CD8-positive, alpha-beta memory T cell (primary cell): ENCODE data around the gene RIOK3. TPM values are rescaled to one million over a fixed set of nuclear protein-coding genes. Genes with fewer than 3 reads are reported as not detected.
A peak's percentile ranks its signal among the peaks of the same experiment; 100 is the strongest.

Source experiments
- CTCF ChIA-PET: fragments of 350-600 bp; sonication (Branson Sonifier 250); formaldehyde crosslinking; loops from one replicate; lab custom pipeline; 2021; ENCODE audit warnings: antibody characterized with exemption; lab: Charles Lee
- POLR2A ChIA-PET: fragments of 350-600 bp; sonication (Branson Sonifier 250); formaldehyde crosslinking; loops from one replicate; lab custom pipeline; 2021; ENCODE audit warnings: antibody characterized with exemption; lab: Charles Lee
- DNase-seq, 5 donors: peaks; one replicate each; pipeline versions ENCODE4 v3.0.0 to v3.0.0-alpha.2; 2020 to 2022; ENCODE audit warnings: mixed read lengths in 1 of 5
- H3K27ac ChIP-seq: one replicate; pipeline ENCODE4 v1.7.0; 2013; ENCODE audit warnings: low read depth, mild to moderate bottlenecking, low read length, moderate library complexity
- H3K27me3 ChIP-seq: 2 replicates; pipeline ENCODE4 v1.7.0; 2013; ENCODE audit warnings: low read length, mild to moderate bottlenecking; ENCODE audit not compliant: insufficient read depth, poor library complexity, severe bottlenecking
- H3K36me3 ChIP-seq: 2 replicates; pipeline ENCODE4 v1.7.0; 2013; ENCODE audit warnings: mild to moderate bottlenecking, low read length, moderate library complexity; ENCODE audit not compliant: insufficient read depth
- H3K4me1 ChIP-seq: 2 replicates; pipeline ENCODE4 v1.7.0; 2013; ENCODE audit warnings: mild to moderate bottlenecking, low read length, moderate library complexity; ENCODE audit not compliant: insufficient read depth
- H3K4me3 ChIP-seq: 2 replicates; pipeline ENCODE4 v1.7.0; 2013; ENCODE audit warnings: mild to moderate bottlenecking, low read length
- H3K9me3 ChIP-seq: 2 replicates; pipeline ENCODE4 v1.7.0; 2013; ENCODE audit warnings: mild to moderate bottlenecking, low read length
- H3K27ac Mint-ChIP-seq, 8 donors: one replicate each; pipeline ENCODE4 v1.8.0; 2020 to 2021; ENCODE audit warnings: mixed read lengths in 8 of 8, mild to moderate bottlenecking in 6 of 8, inconsistent platforms in 3 of 8, moderate library complexity in 3 of 8
- H3K27me3 Mint-ChIP-seq, 2 donors: one replicate each; pipeline ENCODE4 v1.8.0; 2020 to 2021; ENCODE audit warnings: mixed read lengths in 2 of 2, mild to moderate bottlenecking in 1 of 2, moderate library complexity in 1 of 2
- H3K36me3 Mint-ChIP-seq, 3 donors: one replicate each; pipeline ENCODE4 v1.8.0; 2020 to 2021; ENCODE audit warnings: mixed read lengths in 3 of 3, inconsistent platforms in 1 of 3, mild to moderate bottlenecking in 1 of 3
- H3K4me1 Mint-ChIP-seq, 3 donors: one replicate each; pipeline ENCODE4 v1.8.0; 2020 to 2021; ENCODE audit warnings: mixed read lengths in 3 of 3, inconsistent platforms in 1 of 3, mild to moderate bottlenecking in 1 of 3
- H3K4me3 Mint-ChIP-seq, 7 donors: one replicate each; pipeline ENCODE4 v1.8.0; 2020 to 2021; ENCODE audit warnings: mixed read lengths in 7 of 7, mild to moderate bottlenecking in 6 of 7, moderate library complexity in 4 of 7, inconsistent platforms in 2 of 7
- H3K9me3 Mint-ChIP-seq, 5 donors: one replicate each; pipeline ENCODE4 v1.8.0; 2020 to 2022; ENCODE audit warnings: mixed read lengths in 5 of 5, mild to moderate bottlenecking in 3 of 5, moderate library complexity in 2 of 5, inconsistent platforms in 1 of 5
- polyA plus RNA-seq: library from polyadenylated mRNA; unstranded; fragments of 300-500 nt; fragmentation: Illumina TruSeq; gene quantifications from one replicate; pipeline ENCODE4 v1.2.3, GENCODE V29; 2021
- total RNA-seq, 2 experiments: library from RNA; stranded (reverse); gene quantifications; one replicate each; pipeline ENCODE4 v1.2.3, GENCODE V29; 2021

The RIOK3 gene
- total and polyA plus RNA-seq, 3 experiments from 2014 or later = 41.6 to 56.4 (median 55.3) TPM

DNA sequence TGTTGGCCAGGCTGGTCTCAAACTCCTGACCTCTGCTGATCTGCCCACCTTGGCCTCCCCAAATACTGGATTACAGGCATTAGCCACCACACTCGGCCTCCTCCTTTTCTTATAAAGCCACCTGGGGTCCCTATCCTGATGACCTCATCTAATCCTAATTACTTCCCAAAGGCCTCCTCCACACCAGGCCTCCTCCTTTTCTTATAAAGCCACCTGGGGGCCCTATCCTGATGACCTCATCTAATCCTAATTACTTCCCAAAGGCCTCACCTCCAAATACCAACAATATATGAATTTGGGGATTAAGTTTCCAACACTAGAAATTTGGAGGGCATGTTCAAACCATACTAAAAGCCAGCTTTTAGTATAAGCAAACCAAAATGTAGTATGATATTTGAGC, 40.6 kb downstream of the RIOK3 start:
- H3K27me3 Mint-ChIP-seq = no peaks in the 10 kb centered on the region
- no peak for DNase-seq
- no peaks in the 10 kb centered on the region for H3K27me3 ChIP-seq
- no peaks in the 10 kb centered on the region for H3K9me3 ChIP-seq
- no peaks in the 10 kb centered on the region for H3K36me3 ChIP-seq
- no peak overlapping the region for H3K27ac Mint-ChIP-seq
- H3K9me3 Mint-ChIP-seq = no peaks in the 10 kb centered on the region
- no peak overlapping the region for H3K27ac ChIP-seq
- no peaks in the 10 kb centered on the region for H3K36me3 Mint-ChIP-seq
- no peak overlapping the region for H3K4me3 Mint-ChIP-seq
- ChIA-PET POLR2A (no interaction called here), CTCF (interaction anchor here (1.7 kb wide), 1 partner anchor 8 kb away, joined by 4 read pairs; no protein-coding TSS in a partner anchor)
- peaks cover 1% of the 10 kb centered on the region for H3K4me1 ChIP-seq
- peaks cover under 1 to 2% (median 1%) of the 10 kb centered on the region in 3 donors for H3K4me1 Mint-ChIP-seq
- H3K4me3 ChIP-seq = no peak overlapping the region

DNA sequence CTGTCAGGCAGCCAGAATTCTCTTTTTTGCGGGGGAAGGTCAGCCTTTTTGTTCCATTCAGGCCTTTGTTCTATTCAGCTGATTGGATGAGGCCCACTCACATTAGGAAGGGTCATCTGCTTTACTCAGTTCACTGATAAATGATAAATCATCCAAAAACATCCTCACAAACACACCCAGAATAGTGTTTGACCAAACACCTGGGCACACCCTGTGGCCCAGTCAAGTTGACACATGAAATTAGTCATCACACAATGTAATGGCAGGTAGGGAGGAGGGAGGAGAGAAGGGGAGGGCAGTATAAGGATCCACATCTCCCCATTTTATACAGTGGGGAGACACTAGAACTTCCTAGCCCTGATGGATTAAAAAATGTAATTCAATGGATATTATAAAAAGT, 41.9 kb downstream of the RIOK3 start:
- no peak overlapping the region for H3K27ac Mint-ChIP-seq

GRCh38 chr18:23495723-23496440, 42.8 kb downstream of the RIOK3 start:
- H3K27me3 Mint-ChIP-seq = no peaks in the 10 kb centered on the region
- Histone ChIP-seq H3K9me3 (no peaks in the 10 kb centered on the region), H3K4me3 (no peak overlapping the region), H3K36me3 (no peaks in the 10 kb centered on the region), H3K4me1 (peaks cover 7% of the 10 kb centered on the region), H3K27ac (no peak overlapping the region), H3K27me3 (no peaks in the 10 kb centered on the region)
- ChIA-PET POLR2A (interaction anchor here (0.7 kb wide), 1 partner anchor 577 kb away, joined by 4 read pairs; no protein-coding TSS in a partner anchor), CTCF (interaction anchor here (1.4 to 3.0 kb wide), 2 partner anchors 12 to 422 kb away, joined by 4 to 10 read pairs; no protein-coding TSS in a partner anchor)
- H3K36me3 Mint-ChIP-seq = no peaks in the 10 kb centered on the region
- peak overlapping the region in 1 of 8 donors; percentile 58 for H3K27ac Mint-ChIP-seq
- H3K4me1 Mint-ChIP-seq = peaks cover 7 to 10% (median 9%) of the 10 kb centered on the region in 3 donors
- H3K4me3 Mint-ChIP-seq = no peak overlapping the region
- DNase-seq = no peak
- H3K9me3 Mint-ChIP-seq = no peaks in the 10 kb centered on the region

More for the DNA sequence above, 41.9 kb downstream of the RIOK3 start:
- no peaks in the 10 kb centered on the region for H3K27me3 ChIP-seq
- no peaks in the 10 kb centered on the region for H3K36me3 ChIP-seq
- peaks cover 7% of the 10 kb centered on the region for H3K4me1 ChIP-seq
- H3K9me3 Mint-ChIP-seq = no peaks in the 10 kb centered on the region
- POLR2A ChIA-PET = no interaction called here
- DNase-seq = no peak
- no peak overlapping the region for H3K27ac ChIP-seq
- H3K4me3 ChIP-seq = no peak overlapping the region
- H3K36me3 Mint-ChIP-seq = no peaks in the 10 kb centered on the region
- H3K4me3 Mint-ChIP-seq = no peak overlapping the region
- no peaks in the 10 kb centered on the region for H3K9me3 ChIP-seq
- peaks cover 6 to 10% (median 9%) of the 10 kb centered on the region in 3 donors for H3K4me1 Mint-ChIP-seq
- CTCF ChIA-PET = no interaction called here
- no peaks in the 10 kb centered on the region for H3K27me3 Mint-ChIP-seq

GRCh38 chr18:23498117-23498516, 45.0 kb downstream of the RIOK3 start:
- ChIA-PET CTCF (interaction anchor here (0.8 to 3.0 kb wide), 22 partner anchors 10 to 314 kb away, joined by 3 to 23 read pairs (median 4); partner anchors contain the start of gene NPC1), POLR2A (interaction anchor here (0.6 kb wide), 1 partner anchor 10 kb away, joined by 3 read pairs; no protein-coding TSS in a partner anchor)
- peaks cover 16 to 23% (median 18%) of the 10 kb centered on the region in 3 donors for H3K4me1 Mint-ChIP-seq
- H3K27ac Mint-ChIP-seq = peak overlapping the region in 2 of 8 donors; percentile 26 to 33
- no peaks in the 10 kb centered on the region for H3K9me3 Mint-ChIP-seq
- H3K4me3 Mint-ChIP-seq = no peak overlapping the region
- Histone ChIP-seq H3K27me3 (no peaks in the 10 kb centered on the region), H3K9me3 (no peaks in the 10 kb centered on the region), H3K27ac (no peak overlapping the region), H3K4me1 (peaks cover 16% of the 10 kb centered on the region), H3K4me3 (no peak overlapping the region), H3K36me3 (no peaks in the 10 kb centered on the region)
- no peaks in the 10 kb centered on the region for H3K27me3 Mint-ChIP-seq
- H3K36me3 Mint-ChIP-seq = peaks cover 0 to 3% (median 0%) of the 10 kb centered on the region in 3 donors
- DNase-seq = no peak

GRCh38 chr18:23498877-23499276, 45.8 kb downstream of the RIOK3 start:
- Histone ChIP-seq H3K27ac (no peak overlapping the region), H3K9me3 (no peaks in the 10 kb centered on the region), H3K4me1 (peaks cover 16% of the 10 kb centered on the region), H3K36me3 (no peaks in the 10 kb centered on the region), H3K4me3 (no peak overlapping the region), H3K27me3 (no peaks in the 10 kb centered on the region)
- Mint-ChIP-seq H3K4me1 (peaks cover 17 to 25% (median 19%) of the 10 kb centered on the region in 3 donors), H3K4me3 (peak overlapping the region in 1 of 7 donors; percentile 69), H3K27ac (peak overlapping the region in 4 of 8 donors; percentile 9 to 94 (median 52)), H3K9me3 (no peaks in the 10 kb centered on the region), H3K27me3 (no peaks in the 10 kb centered on the region), H3K36me3 (peaks cover 0 to 5% (median 0%) of the 10 kb centered on the region in 3 donors)
- peak; percentile 57 to 81 (median 67) for DNase-seq
- ChIA-PET CTCF (interaction anchor here (0.8 to 3.0 kb wide), 21 partner anchors 9 to 313 kb away, joined by 3 to 23 read pairs (median 5); partner anchors contain the start of gene NPC1), POLR2A (interaction anchor here (0.6 kb wide), 1 partner anchor 11 kb away, joined by 3 read pairs; no protein-coding TSS in a partner anchor)

DNA sequence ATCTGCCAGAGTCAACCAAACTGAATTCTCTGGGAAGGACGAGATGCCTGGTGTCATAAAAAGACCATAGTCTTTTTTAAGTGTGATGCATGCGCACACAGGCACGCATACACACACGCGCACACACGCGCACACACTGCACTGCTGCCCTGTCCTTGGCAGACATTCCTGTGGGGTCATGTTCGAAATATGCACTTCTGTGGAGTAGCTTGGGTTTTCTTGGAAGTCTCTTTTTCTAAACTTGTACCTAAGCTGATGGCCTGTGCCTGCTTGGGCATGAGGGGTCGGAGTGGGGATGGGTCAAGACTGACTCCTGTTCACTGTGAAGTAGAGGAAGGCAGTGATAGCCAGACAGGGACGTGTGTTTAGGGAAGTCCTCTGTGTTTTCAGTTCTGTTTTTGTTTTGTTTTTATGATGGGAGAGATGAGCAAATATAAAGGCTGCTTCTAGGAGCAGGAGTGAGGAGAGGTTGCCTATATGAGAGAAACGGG, 46.2 kb downstream of the RIOK3 start:
- H3K36me3 Mint-ChIP-seq = peaks cover 0 to 9% (median 0%) of the 10 kb centered on the region in 3 donors
- peak overlapping the region in 3 of 8 donors; percentile 33 to 81 (median 49) for H3K27ac Mint-ChIP-seq
- Histone ChIP-seq H3K27ac (no peak overlapping the region), H3K4me3 (no peak overlapping the region), H3K27me3 (no peaks in the 10 kb centered on the region), H3K9me3 (no peaks in the 10 kb centered on the region), H3K36me3 (no peaks in the 10 kb centered on the region), H3K4me1 (peaks cover 19% of the 10 kb centered on the region)
- ChIA-PET CTCF (interaction anchor here (0.6 to 2.6 kb wide), 14 partner anchors 10 to 621 kb away, joined by 3 to 23 read pairs (median 6); partner anchors contain the start of gene NPC1), POLR2A (interaction anchor here (0.6 kb wide), 1 partner anchor 13 kb away, joined by 3 read pairs; no protein-coding TSS in a partner anchor)
- no peaks in the 10 kb centered on the region for H3K9me3 Mint-ChIP-seq
- no peak for DNase-seq
- H3K4me1 Mint-ChIP-seq = peaks cover 22 to 30% (median 24%) of the 10 kb centered on the region in 3 donors
- H3K27me3 Mint-ChIP-seq = no peaks in the 10 kb centered on the region
- peak overlapping the region in 2 of 7 donors; percentile 44 to 69 for H3K4me3 Mint-ChIP-seq

DNA sequence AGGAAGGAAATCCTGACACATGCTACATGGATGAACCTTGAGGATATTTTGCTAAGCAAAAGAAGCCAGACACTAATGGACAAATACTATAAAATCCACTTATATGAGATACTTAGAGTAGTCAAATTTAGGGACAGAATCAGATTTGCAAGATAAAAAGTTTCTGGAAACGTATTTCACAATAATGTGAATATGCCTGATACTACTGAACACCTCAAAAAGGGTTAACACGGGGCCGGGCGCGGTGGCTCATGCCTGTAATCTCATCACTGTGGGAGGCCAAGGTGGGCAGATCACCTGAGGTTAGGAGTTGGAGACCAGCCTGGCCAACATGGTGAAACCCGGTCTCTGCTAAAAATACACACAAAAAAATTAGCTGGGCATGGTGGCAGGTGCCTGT, 48.5 kb downstream of the RIOK3 start:
- peaks cover 40% of the 10 kb centered on the region for H3K4me1 ChIP-seq
- no peaks in the 10 kb centered on the region for H3K27me3 ChIP-seq
- peaks cover 4% of the 10 kb centered on the region for H3K36me3 ChIP-seq
- POLR2A ChIA-PET = no interaction called here
- Mint-ChIP-seq H3K4me3 (peak overlapping the region in 4 of 7 donors; percentile 28 to 75 (median 36)), H3K4me1 (peaks cover 37 to 49% (median 44%) of the 10 kb centered on the region in 3 donors), H3K9me3 (no peaks in the 10 kb centered on the region), H3K27me3 (no peaks in the 10 kb centered on the region), H3K36me3 (peaks cover 0 to 17% (median 4%) of the 10 kb centered on the region in 3 donors), H3K27ac (peak overlapping the region in 1 of 8 donors; percentile 93)
- H3K4me3 ChIP-seq = no peak overlapping the region
- DNase-seq = no peak
- CTCF ChIA-PET = interaction anchor here (1.2 to 1.7 kb wide), 4 partner anchors 9 to 201 kb away, joined by 3 to 5 read pairs (median 4); no protein-coding TSS in a partner anchor
- H3K9me3 ChIP-seq = no peaks in the 10 kb centered on the region
- no peak overlapping the region for H3K27ac ChIP-seq
